SJSA1 (cell line): ENCODE data around the gene SPAG9. TPM values are rescaled to one million over a fixed set of nuclear protein-coding genes. Genes with fewer than 3 reads are reported as not detected.

Experiments
- DNase-seq, 2 experiments: peaks; one replicate each; pipeline ENCODE4 v3.0.0-alpha.2; 2015 to 2020; ENCODE audit warnings: low spot score in 2 of 2, low read depth in 1 of 2
- H3K27ac ChIP-seq: fragments of 250-450 bp; sonication (Bioruptor Pico); 2 replicates; pipeline ENCODE4 v1.5.1; 2020; ENCODE audit warnings: mild to moderate bottlenecking, moderate library complexity
- H3K27me3 ChIP-seq: fragments of 250-450 bp; sonication (Bioruptor Pico); replicated peaks from 2 replicates; pipeline ENCODE4 v1.5.1; 2020; ENCODE audit warnings: mild to moderate bottlenecking, moderate library complexity
- H3K36me3 ChIP-seq: fragments of 250-450 bp; sonication (Bioruptor Pico); 2 replicates; pipeline ENCODE4 v1.5.1; 2020; ENCODE audit warnings: mild to moderate bottlenecking
- H3K4me1 ChIP-seq: fragments of 250-450 bp; sonication (Bioruptor Pico); replicated peaks from 2 replicates; pipeline ENCODE4 v1.6.1; 2021; ENCODE audit warnings: mild to moderate bottlenecking
- H3K4me3 ChIP-seq: fragments of 250-450 bp; sonication (Bioruptor Pico); 2 replicates; pipeline ENCODE4 v1.5.1; 2020; ENCODE audit warnings: mild to moderate bottlenecking
- H3K9me3 ChIP-seq: fragments of 250-450 bp; sonication (Bioruptor Pico); replicated peaks from 2 replicates; pipeline ENCODE4 v1.5.1; 2020; ENCODE audit warnings: mild to moderate bottlenecking
- total RNA-seq: library from RNA; depleted of rRNA; stranded (reverse); fragments of >200 nt; shearing (Covaris generic); gene quantifications from 2 replicates; pipeline ENCODE4 v1.2.3, GENCODE V29; 2014

The SPAG9 gene
- total RNA-seq, 1 experiment from 2014 or later, result 138 TPM

DNA sequence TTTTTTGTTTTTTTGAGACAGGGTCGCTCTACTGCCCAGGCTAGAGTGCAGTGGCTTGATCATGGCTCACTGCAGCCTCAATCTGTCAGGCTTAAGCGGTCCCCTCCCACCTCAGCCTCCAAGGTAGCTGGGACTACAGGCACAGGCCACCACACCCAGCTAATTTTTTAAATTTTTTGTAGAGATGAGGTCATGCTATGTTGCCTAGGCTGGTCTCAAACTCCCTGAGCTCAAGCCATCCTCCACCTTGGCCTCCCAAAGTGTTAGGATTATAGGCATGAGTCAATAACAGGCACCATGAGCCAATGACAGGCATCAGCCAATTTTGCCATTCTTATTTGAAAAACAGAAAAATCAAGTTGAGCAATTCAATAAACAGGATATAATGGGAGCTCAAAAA lies 125.0 kb downstream of the SPAG9 start:
- Histone ChIP-seq H3K27ac (no peak overlapping the region), H3K4me3 (no peak overlapping the region), H3K27me3 (no peaks in the 10 kb centered on the region), H3K9me3 (no peaks in the 10 kb centered on the region), H3K36me3 (peaks cover 87% of the 10 kb centered on the region), H3K4me1 (no peaks in the 10 kb centered on the region)
- DNase-seq, result no peak

DNA sequence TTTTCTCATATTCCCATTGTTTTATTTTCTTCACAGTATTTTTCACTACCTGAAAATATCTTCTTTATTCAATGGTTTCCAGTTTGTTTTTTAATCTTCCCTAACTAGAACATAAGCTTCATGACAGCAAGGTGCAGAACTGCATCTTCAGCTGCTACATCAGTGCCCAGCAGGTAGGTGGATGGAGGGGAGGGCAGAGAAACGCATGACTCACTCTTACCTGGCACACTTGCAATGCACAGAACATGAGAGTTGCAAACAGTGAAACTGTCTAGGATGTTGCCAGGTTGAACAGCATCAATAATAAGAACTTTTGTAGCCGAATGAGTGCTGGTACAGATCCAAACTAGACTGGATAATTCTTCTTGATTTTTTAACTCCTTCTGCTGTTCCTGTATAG lies 127.1 kb downstream of the SPAG9 start:
- H3K36me3 ChIP-seq, result peaks cover 89% of the 10 kb centered on the region
- H3K4me3 ChIP-seq, result no peak overlapping the region
- no peak overlapping the region for H3K27ac ChIP-seq
- no peaks in the 10 kb centered on the region for H3K27me3 ChIP-seq
- H3K4me1 ChIP-seq, result no peaks in the 10 kb centered on the region
- H3K9me3 ChIP-seq, result no peaks in the 10 kb centered on the region
- DNase-seq, result no peak

DNA sequence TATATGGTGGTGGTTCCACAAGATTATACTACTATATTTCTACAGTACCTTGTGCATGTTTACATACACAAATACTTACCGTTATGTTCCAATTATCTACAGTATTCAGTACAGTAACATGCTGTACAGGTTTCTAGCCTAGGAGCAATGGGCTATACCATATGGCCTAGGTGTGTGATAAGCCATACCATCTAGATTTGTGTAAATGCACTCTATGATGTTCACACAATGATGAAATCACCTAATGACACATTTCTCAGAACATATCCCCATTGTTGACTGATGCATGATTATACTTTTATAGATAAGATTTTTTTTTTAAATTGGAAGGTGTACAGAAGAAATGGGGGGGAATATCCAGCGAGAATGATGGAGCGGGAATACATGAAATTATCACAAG lies 131.5 kb downstream of the SPAG9 start:
- peaks cover 79% of the 10 kb centered on the region for H3K36me3 ChIP-seq
- H3K9me3 ChIP-seq, result no peaks in the 10 kb centered on the region; the same call in 1 of the 2 replicates
- no peak overlapping the region for H3K27ac ChIP-seq
- H3K27me3 ChIP-seq, result no peaks in the 10 kb centered on the region
- no peak overlapping the region for H3K4me3 ChIP-seq
- H3K4me1 ChIP-seq, result no peaks in the 10 kb centered on the region
- DNase-seq, result no peak

DNA sequence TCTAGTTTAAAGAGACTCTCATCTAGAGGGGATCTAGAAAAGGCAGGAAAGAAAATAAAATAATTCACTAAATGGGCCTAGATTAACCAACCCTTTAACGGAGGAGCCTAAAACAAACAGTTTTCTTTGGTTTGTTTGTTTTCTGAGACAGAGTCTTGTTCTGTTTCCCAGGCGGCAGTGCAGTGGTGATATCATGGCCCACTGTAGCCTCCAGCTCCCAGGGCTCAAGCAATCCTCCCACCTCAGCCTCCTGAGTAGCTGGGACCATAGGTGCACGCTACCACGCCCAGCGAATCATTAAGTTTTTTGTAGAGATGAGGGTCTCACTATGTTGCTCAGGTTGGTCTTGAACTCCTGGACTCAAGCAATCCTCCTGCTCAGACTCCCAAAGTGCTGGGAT lies 132.2 kb downstream of the SPAG9 start:
- H3K27me3 ChIP-seq, result no peaks in the 10 kb centered on the region
- H3K27ac ChIP-seq, result no peak overlapping the region
- DNase-seq, result no peak
- H3K4me3 ChIP-seq, result no peak overlapping the region
- no peaks in the 10 kb centered on the region; the same call in 1 of the 2 replicates for H3K9me3 ChIP-seq
- no peaks in the 10 kb centered on the region for H3K4me1 ChIP-seq
- peaks cover 79% of the 10 kb centered on the region for H3K36me3 ChIP-seq

DNA sequence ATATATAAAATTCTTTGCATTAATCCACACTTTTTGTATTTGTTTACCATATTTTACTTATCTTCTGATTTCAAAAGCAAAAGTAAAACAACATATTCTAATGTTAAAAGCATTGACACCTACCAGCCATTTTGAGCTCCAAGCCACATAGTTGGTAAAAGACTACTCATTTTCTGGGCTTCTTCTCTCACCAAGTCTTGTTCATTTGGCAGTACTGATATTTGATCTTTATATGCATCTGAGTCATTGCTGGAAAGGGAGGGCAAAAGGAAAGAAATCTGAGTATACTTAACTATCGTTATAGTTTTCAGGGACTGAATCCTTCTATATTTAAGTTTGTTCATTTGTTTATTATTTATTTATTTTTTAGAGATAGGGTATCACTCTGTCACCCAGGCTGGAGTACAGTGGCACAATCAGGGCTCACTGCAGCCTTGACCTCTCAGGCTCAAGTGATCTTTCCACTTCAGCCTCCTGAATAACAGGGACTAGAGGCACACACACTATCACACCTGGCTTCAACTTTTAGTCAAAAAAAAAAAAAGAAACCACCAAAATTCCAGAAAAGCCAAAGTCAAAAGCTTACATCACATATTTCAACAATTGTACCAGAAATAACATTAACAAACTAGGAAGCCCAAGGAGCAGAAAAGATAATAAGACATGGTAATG lies 133.5 kb downstream of the SPAG9 start:
- H3K9me3 ChIP-seq, result no peaks in the 10 kb centered on the region; the same call in 1 of the 2 replicates
- peaks cover 80% of the 10 kb centered on the region for H3K36me3 ChIP-seq
- DNase-seq, result no peak
- H3K27ac ChIP-seq, result no peak overlapping the region
- no peaks in the 10 kb centered on the region for H3K4me1 ChIP-seq
- H3K27me3 ChIP-seq, result no peaks in the 10 kb centered on the region
- no peak overlapping the region for H3K4me3 ChIP-seq

DNA sequence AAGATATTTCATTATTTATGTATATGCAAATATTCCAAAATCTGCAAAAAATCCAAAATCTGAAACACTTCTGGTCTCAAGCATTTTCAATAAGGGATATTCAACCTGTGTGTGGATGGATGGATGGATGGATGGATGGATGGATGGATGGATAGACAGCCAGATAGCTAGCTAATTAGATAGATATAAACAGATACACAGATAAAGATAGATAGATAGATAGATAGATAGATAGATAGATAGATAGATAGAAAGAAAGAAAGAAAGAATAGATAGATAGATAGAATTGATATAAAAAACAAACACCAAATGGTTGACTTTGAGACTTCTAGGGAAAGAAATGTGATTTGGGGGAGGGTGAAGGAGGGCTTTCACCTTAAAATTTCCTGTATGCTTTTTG lies 139.4 kb downstream of the SPAG9 start:
- Histone ChIP-seq H3K4me3 (no peak overlapping the region), H3K27ac (no peak overlapping the region), H3K9me3 (no peaks in the 10 kb centered on the region; the same call in 1 of the 2 replicates), H3K4me1 (no peaks in the 10 kb centered on the region), H3K27me3 (no peaks in the 10 kb centered on the region), H3K36me3 (peaks cover 88% of the 10 kb centered on the region)
- no peak for DNase-seq

DNA sequence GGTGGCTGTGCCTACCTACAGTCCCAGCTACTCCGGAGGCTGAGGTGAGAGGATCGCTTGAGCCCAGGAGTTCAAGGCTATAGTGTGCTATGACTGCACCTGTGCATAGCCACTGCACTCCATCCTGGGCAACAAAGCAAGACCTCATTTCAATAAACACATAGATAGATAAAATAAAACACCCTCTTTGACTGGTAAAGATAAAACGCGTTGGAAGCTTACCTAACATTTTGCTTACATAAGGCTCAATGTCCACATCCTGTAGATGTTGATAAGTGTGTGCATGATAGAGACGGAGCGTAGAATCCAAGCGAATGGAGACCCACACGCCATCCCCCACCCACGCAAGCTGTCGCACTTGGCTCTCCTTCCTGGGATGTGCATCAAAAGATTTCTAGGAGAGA lies 141.1 kb downstream of the SPAG9 start:
- Histone ChIP-seq H3K27ac (no peak overlapping the region), H3K36me3 (peaks cover 83% of the 10 kb centered on the region), H3K9me3 (no peaks in the 10 kb centered on the region), H3K4me1 (no peaks in the 10 kb centered on the region), H3K27me3 (no peaks in the 10 kb centered on the region), H3K4me3 (no peak overlapping the region)
- no peak for DNase-seq

DNA sequence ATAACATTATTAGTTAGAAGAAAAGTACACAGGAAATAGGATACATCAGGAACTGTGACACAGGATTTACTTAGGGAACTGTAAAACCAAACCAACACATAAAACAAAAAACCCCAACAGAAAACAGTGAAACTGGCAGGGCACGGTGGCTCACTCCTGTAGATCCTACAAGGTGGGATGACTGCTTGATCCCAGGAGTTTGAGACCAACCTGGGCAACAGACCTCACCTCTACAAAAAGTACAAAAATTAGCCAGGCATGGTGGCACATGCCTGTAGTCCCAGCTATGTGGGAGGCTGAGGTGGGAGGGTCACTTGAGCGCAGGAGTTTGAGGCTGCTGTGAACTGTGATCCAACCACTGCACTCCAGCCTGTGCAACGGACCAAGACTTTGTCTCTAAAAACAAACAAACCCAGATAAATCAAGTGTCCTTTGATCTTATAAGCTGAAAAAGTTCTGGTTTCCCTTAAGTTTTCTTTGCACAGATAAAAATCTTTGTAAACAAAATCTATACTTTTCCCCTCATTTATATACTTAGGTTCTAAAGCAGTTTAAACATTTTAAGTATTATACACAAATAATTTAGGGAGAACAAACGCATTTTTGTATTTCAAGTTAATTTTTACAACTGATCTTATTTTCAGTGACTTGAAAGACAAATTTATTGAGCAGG lies 143.0 kb downstream of the SPAG9 start:
- H3K27ac ChIP-seq, result no peak overlapping the region
- H3K27me3 ChIP-seq, result no peaks in the 10 kb centered on the region
- H3K4me3 ChIP-seq, result no peak overlapping the region
- H3K9me3 ChIP-seq, result no peaks in the 10 kb centered on the region
- no peaks in the 10 kb centered on the region for H3K4me1 ChIP-seq
- no peak for DNase-seq
- H3K36me3 ChIP-seq, result peaks cover 78% of the 10 kb centered on the region

DNA sequence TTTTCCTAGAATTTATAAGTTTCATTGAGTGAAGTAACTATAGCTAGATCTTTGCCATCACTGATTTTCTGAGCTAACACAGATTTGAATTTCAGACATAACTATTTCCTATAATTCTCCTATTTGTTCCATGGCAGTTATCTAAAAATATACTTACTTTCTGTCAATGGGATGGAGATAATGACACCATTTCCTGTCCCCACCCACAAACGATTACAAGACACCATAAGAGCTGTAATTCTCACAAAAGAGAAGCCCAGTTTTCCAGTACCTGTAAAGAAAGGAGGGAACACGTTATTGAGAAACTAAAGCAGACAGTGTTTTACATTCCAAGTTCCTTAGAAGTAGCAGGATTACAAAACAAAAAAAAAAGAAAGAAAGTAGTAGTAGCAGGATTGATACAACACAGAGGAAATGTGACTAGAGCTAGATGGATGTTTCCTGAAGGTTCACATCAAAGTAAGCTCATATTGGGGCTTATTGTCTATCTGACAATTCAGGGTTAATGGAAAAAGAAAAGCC lies 143.7 kb downstream of the SPAG9 start:
- Histone ChIP-seq H3K4me1 (no peaks in the 10 kb centered on the region), H3K27ac (no peak overlapping the region), H3K27me3 (no peaks in the 10 kb centered on the region), H3K9me3 (no peaks in the 10 kb centered on the region), H3K4me3 (no peak overlapping the region), H3K36me3 (peaks cover 73% of the 10 kb centered on the region)
- no peak for DNase-seq

- Histone ChIP-seq H3K4me3 (no peak overlapping the region), H3K27me3 (no peaks in the 10 kb centered on the region), H3K4me1 (no peaks in the 10 kb centered on the region), H3K36me3 (peaks cover 62% of the 10 kb centered on the region), H3K27ac (no peak overlapping the region), H3K9me3 (no peaks in the 10 kb centered on the region)
- no peak for DNase-seq
These were observed 146.8 kb downstream of the SPAG9 start for GRCh38 chr17:50973557-50974494.

DNA sequence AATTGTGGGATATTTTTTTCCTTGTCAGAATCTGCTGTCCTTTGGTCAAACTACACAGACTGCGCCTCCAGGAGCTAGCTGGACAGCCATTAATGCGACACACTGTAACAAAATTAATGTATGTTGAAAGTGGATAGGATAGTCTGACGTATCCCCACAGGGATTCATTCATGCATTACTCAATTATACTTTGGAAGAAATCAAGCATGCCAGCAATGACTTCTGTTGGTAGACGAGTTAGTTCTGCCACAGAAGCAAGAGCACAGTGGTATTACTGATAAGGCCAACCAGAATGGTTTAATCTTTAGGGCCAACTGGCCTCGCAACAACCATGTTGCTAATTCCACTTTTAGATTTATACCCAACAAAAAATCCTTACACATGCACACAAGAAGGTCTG lies 148.1 kb downstream of the SPAG9 start:
- H3K36me3 ChIP-seq, result peaks cover 58% of the 10 kb centered on the region
- H3K4me1 ChIP-seq, result no peaks in the 10 kb centered on the region
- no peak overlapping the region for H3K4me3 ChIP-seq
- no peaks in the 10 kb centered on the region for H3K9me3 ChIP-seq
- no peak overlapping the region for H3K27ac ChIP-seq
- no peak for DNase-seq
- H3K27me3 ChIP-seq, result no peaks in the 10 kb centered on the region

DNA sequence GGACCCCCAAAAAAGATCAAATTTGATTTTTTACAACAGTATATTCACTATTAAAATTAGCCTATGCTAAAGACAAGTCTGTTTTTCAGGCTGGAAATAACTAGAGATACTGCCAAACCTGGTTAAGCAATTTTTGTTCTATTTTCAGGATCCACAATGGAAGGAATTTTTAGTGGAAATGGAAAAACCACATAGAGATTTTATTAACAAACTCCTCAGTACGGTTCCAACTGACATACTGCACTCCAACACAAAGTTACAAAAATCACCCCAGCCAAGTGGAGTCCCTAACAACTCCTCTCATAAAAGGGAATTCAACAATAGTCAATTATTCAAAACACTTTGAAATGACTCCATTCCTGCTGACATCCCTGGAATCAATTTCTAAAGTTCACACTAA lies 152.9 kb downstream of the SPAG9 start:
- Histone ChIP-seq H3K27ac (no peak overlapping the region), H3K27me3 (no peaks in the 10 kb centered on the region), H3K4me1 (no peaks in the 10 kb centered on the region), H3K36me3 (peaks cover 61% of the 10 kb centered on the region), H3K4me3 (no peak overlapping the region), H3K9me3 (no peaks in the 10 kb centered on the region)
- no peak for DNase-seq

DNA sequence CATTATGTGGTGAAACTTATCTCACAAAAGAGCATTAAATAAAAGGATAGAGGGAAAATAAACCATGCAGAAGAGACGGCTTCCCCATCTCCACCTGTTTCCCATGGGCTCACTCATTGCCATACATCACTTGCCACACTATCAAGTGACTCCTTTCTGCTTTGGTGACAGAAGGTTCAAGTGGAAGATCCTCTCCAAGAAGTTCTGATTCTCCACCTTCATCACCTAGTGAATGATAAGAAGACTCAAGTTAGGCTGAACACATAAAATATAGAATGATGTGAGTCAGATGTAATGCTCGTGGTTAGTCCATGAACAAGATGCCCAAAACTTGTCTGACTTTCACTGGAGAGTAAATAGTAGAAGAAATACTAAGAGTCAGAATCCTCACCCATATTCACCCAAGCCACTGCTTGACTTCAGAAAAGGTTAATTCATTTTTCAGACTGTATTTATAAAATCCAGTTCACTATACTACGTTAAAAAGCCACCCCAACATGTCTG lies 154.5 kb downstream of the SPAG9 start:
- no peak for DNase-seq
- Histone ChIP-seq H3K9me3 (no peaks in the 10 kb centered on the region), H3K27ac (no peak overlapping the region), H3K4me3 (no peak overlapping the region), H3K4me1 (no peaks in the 10 kb centered on the region), H3K27me3 (no peaks in the 10 kb centered on the region), H3K36me3 (peaks cover 77% of the 10 kb centered on the region)
